NCI-H345 treated with DMSO at 0.1 percent for 48 hours (cell line): ENCODE measurements around the gene MYRIP.
A peak's percentile ranks its signal among the peaks of the same experiment; 100 is the strongest.
"Not testable (repeated sequence)": the region's sequence is repeated elsewhere in the genome, so short reads cannot be mapped to it uniquely, and the experiment has no call there.

Experiments used
- DNase-seq: peaks from one replicate; lab custom pipeline; 2025; ENCODE audit not compliant: unreplicated experiment; lab: John Stamatoyannopoulos, UW

MYRIP gene

DNA sequence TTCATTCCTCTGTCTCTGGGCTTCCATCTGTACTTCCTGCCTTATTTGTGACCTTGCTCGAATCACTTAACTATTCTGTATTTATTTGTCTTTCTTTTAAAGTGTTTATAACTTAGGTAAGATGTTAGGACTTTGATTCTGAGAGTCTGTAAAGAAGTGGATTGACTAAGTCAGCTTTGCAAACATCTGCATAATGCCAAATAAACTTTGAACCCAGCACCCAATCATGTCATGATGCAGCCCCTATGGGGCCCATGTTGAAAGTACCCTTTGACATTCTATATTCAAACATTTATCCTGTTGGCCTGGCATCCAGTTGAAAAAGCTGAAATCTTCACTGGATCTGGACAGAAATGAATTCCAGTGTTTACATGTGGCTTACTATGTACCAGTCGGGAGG, 3.8 kb upstream of the MYRIP start:
- no peak for DNase-seq

DNA sequence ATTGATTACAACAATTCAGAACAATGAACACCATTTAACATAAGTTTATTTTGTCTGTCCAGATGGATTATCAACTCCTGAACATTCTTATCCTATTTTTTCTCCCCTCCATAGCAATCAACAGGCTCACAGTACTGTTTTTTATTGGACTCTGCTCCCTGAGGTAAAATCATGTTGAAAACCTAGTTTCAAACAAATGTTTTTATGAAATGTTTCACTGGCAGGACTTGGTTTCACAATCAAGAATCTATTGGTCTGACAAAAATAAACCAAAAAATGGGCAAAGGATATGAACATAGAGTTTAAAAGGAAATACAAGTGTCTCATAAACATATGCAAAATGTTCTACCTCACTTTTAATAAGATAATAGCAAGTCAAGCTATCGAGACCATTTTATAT, 2.6 kb upstream of the MYRIP start:
- no peak for DNase-seq

DNA sequence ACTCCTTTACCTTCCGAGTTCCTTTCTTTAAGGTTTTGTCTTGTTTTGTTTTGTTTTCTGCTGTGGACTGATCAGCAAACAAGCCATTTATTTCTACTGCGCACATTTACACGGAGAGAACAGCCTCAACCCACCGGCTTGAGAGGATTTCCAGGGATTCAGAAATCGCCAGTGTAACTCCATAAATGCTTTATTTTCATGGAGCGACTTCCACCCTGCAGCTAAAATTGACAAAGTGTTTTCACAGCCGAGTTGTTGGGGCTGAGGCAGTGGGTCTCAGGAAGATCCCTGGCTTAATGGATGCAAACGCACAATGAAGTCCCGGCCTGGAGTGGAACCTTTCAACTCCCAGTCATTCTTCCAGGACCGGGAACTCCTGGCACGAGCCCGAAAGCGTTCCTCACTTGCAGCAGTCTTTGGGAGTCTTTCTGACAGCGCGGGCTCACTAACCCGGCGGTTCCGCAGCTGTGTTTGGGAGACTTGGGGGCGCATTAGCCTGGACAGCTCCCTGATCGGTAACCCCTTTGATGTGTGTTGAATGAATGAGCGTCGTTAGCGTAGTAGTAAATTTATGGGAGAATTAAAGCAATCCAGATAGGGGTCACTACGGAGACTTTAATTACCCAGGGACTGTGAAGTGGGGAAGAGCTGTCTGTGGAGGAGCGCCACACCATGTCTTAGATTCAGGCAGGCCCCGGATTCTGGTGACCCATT, 785 bp upstream of the MYRIP start:
- DNase-seq, result no peak

DNA sequence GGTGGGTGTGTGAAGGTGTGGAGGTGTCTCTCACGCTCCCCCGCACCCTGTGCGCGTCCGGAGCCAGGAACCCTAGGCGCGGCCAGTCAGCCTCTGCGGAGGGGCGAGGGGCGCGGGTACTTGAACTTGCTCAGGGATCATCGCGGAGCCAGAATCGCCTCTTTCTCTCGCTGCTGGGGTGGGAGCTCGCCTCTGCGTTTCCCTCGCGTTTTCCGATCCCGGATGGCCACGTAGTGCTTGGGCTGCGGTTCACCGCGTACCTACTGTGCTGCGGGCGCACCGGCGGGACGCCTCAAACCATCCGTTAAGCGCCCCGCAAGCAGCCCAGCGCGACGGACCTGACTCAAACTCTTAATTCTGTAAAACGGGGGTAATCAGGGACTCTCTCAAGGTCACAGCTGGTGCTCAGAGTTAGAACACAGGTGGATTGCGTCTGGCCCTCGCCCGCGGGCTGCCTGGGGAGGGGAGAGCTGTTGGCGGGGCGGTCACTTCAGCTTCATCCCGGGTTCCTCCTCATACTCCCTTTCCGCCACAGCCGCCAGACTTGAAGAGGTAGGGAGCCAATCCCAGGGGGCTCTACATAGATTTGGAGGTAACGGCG, 686 bp downstream of the MYRIP start:
- no peak for DNase-seq

GRCh38 chr3:39810647-39811161, 1.3 kb downstream of the MYRIP start:
- no peak for DNase-seq

DNA sequence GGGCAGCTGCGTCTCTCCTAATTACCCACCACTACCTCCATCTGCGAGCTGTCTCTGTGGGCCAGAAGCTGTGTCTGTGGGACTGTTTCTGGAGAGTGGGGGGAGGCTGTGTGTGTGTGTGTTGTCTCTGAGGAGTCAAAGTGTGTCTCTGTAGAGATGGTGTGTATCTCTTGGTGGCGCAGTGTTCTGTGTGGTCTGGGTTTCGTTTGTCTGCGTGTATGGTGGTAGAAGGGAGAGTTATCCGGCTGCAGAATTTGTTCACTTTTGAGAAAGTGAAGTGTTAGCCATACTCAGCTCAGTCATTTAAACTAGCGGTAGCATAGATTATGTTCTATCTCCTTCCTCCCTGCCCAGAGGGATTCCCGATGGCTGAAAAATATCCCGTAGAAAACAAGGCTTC, 2.2 kb downstream of the MYRIP start:
- no peak for DNase-seq

DNA sequence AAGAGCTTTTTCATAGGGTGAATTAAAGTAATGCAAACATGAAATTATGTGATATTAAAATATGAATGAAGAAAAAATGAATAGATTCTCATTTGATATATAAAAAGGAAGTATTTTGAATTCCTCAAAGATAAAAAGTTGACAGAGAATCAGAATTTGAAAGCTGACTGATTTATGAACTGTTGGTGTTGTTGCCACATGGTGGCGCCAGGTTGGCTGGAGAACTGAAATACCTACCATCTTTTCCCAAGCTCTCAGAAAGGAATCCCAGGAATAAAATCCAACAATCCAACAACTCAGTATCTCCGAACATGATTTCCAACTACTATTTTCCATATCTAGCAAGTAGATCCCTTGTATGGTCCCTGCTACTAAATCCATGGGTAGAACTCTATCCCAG, 3.1 kb downstream of the MYRIP start:
- DNase-seq, result peak; percentile 41

DNA sequence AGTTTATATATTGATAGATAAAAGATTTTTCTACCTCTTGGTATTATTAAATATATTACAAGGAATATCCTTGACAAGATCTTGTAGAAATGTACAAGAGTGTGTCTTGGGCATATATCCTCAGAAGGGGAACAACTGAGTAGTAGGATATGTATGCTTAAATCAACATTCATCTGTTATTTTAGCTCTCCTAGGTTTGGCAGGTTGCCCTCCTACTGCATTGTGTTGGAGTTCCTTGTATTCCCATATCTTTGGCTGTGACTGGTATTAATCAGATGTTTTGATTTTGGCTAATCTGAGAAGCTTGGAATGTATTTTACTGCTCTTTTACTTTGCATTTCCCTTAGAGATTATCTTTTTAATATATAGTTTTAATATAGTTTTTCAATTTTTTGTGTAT, 4.6 kb downstream of the MYRIP start:
- DNase-seq, result peak; percentile 18

DNA sequence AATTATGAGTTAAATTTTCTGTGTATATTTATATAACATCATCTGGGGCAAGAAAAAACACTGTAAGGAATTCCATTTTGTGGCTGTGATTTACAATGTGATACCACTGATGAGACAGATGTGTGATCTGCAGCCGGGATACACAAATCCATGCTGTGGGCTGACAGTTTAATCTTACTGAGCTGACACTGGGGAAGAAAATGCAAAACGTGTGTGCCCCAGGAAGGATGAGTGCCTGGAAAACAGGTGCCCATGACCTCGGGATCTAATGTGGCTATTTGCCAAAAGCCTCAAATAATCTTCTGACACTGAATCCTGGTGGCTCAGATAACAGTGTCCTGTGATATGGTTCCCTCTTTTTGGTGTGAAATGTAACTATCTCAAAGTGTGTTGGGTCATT, 10.5 kb downstream of the MYRIP start:
- DNase-seq, result no peak

DNA sequence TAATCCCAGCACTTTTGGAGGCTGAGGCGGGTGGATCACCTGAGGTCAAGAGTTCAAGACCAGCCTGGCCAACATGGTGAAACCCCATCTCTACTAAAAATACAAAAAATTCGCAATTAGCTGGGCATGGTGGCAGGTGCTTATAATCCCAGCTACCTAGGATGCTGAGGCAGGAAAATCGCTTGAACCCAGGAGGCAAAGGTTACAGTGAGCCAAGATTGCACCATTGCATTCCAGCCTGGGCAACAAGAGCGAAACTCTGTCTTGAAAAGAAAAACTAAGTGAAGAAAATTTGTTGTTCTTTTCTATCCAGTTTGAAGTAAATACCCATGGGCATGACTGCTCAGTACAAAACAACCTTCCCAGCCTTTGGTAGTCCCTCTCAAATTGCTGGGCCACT, 24.4 kb downstream of the MYRIP start:
- DNase-seq, result not testable (repeated sequence)

DNA sequence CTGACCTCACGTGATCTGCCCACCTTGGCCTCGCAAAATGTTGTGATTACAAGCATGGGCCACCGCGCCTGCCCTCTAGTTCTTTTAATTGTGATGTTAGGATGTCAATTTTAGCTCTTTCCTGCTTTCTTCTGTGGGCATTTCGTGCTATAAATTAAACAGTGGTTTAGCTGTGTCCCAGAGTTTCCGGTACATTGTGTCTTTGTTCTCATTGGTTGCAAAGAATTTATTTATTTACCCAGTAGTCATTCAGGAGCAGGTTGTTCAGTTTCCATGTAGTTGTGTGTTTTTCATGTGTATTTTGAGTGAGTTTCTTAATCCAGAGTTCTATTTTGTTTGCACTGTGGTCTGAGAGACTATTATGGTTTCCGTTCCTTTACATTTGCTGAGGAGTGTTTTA, 30.1 kb downstream of the MYRIP start:
- DNase-seq, result no peak

- DNase-seq, result no peak
Measured at GRCh38 chr3:39843440-39843839, 34.0 kb downstream of the MYRIP start.

- no peak for DNase-seq
Measured at GRCh38 chr3:39848365-39848764, 39.0 kb downstream of the MYRIP start.

- DNase-seq, result peak; percentile 7
Measured at GRCh38 chr3:39849992-39850715, 40.7 kb downstream of the MYRIP start.

DNA sequence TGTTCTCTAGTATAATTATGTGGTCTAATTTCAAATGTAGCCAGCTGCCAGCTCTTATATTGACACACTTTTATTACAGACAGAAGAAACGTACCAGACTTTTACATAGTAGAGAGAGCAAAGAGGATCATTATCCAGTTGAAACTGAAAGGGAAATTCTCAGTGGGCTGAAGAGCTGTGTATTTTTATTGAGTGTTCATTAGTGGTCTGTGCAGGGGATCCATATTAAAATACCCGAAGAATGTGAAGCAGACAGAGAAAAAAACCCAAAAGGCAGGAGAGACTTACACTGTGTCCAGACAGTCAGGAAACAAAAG, 41.3 kb downstream of the MYRIP start:
- peak; percentile 15 for DNase-seq

- no peak for DNase-seq
Measured at GRCh38 chr3:39855517-39855916, 46.1 kb downstream of the MYRIP start.

DNA sequence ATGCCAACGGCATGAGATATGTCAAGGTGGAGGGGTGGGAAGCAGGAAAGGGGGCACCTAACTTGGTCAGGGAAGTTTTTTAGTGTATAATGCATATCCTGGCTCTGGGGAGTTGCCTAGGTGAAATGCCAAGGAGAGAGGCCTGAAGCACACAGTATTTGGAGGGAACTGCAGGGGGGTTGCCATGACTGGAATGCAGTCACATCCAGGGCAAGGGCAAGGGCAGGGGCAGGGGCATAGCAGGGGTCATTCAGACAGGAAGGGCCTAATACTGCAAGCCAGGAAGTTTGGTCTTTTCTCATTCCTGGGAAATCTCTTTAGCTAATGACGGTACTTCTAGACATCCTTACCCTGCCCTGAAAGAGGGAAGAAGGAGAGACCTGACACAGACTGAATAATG, 60.5 kb downstream of the MYRIP start:
- DNase-seq, result no peak

GRCh38 chr3:39870706-39871105, 61.3 kb downstream of the MYRIP start:
- DNase-seq, result no peak

GRCh38 chr3:39879581-39879980, 70.2 kb downstream of the MYRIP start:
- DNase-seq, result no peak

GRCh38 chr3:39882111-39882510, 72.7 kb downstream of the MYRIP start:
- DNase-seq, result no peak

GRCh38 chr3:39892068-39892467, 82.7 kb downstream of the MYRIP start:
- no peak for DNase-seq

DNA sequence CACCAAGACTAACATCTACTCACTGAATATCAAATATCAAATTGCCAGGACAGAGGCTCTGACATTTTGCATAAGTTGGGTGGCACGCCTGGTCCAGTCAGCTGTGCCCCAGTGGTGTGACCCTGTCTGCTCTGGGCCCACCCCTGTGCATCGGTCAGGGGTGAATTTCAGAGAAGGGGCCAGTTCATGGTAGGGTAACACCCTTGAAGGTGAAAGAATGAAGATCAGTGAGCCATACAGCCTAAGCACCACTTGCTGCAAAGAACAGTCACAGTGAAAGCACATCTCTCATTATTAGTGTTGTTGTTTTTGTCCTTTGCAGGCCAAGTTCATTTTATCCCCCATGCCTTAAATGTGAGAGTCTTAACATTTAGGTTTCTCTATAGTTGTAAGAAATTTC, 86.8 kb downstream of the MYRIP start:
- no peak for DNase-seq
